Breast epithelium (tissue), 3 donors: Measurements from ENCODE around the gene S1PR3.

Experiments used
- POLR2A ChIP-seq: fragments of 450-650 bp; IDR thresholded peaks from one replicate; pipeline ENCODE4 v1.6.1; 2016; ENCODE audit warnings: antibody characterized with exemption, mild to moderate bottlenecking, moderate library complexity
- POLR2AphosphoS5 ChIP-seq, 3 donors: sonication (generic); formaldehyde crosslinking; IDR thresholded peaks; one replicate each; pipeline ENCODE4 v1.6.1; 2017; ENCODE audit warnings: antibody characterized with exemption in 3 of 3
- TF ChIP-seq, protein P1 (sequence below), 3 donors: fragments of 450-650 bp; IDR thresholded peaks; one replicate each; pipeline ENCODE4 v1.5.1; 2016 to 2017; ENCODE audit warnings: antibody characterized with exemption in 3 of 3, mild to moderate bottlenecking in 3 of 3, moderate library complexity in 3 of 3

DNA sequence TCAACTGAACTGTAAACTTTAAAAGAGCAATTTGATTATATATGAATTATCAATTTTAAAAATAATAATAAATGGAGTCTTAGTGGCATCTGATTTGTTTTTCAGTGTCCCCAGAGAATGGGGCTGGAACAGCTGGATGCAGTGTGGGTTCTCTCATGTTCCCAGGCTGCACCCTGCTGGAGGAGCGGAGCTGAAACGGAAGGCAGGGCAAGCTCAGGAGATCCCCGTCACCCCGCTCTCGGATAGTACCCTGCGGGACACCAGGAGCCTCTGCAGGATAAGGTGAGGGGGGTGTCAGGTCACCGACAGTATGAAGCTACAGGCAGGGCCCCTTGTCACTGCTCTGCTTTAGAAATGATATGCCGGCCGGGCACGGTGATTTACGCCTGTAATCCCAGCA lies 57.3 kb downstream of the S1PR3 start:
- no peak for TF ChIP-seq POLR2A
- TF ChIP-seq, protein P1, sequence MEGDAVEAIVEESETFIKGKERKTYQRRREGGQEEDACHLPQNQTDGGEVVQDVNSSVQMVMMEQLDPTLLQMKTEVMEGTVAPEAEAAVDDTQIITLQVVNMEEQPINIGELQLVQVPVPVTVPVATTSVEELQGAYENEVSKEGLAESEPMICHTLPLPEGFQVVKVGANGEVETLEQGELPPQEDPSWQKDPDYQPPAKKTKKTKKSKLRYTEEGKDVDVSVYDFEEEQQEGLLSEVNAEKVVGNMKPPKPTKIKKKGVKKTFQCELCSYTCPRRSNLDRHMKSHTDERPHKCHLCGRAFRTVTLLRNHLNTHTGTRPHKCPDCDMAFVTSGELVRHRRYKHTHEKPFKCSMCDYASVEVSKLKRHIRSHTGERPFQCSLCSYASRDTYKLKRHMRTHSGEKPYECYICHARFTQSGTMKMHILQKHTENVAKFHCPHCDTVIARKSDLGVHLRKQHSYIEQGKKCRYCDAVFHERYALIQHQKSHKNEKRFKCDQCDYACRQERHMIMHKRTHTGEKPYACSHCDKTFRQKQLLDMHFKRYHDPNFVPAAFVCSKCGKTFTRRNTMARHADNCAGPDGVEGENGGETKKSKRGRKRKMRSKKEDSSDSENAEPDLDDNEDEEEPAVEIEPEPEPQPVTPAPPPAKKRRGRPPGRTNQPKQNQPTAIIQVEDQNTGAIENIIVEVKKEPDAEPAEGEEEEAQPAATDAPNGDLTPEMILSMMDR (IDR thresholded peaks at IDR 0.05) = no peak
- no peak for TF ChIP-seq POLR2AphosphoS5 (IDR thresholded peaks at IDR 0.05)
